K562 (cell line): Measurements from ENCODE around the gene SDK1. TPM values are rescaled to one million over a fixed set of nuclear protein-coding genes. Genes with fewer than 3 reads are reported as not detected.

Source experiments
- EHMT2 ChIP-seq: fragments of 450-650 bp; IDR thresholded peaks from 2 replicates; pipeline ENCODE4 v1.6.1; 2018; ENCODE audit warnings: antibody characterized with exemption
- ELF4 ChIP-seq: fragments of 450-650 bp; formaldehyde crosslinking; IDR thresholded peaks from 2 replicates; pipeline ENCODE4 v1.4.0; 2022; ENCODE audit warnings: missing genetic modification characterization
- FOXM1 ChIP-seq, 2 experiments: fragments of 450-650 bp in 1 of 2; sonication (generic) in 1 of 2; formaldehyde crosslinking in 1 of 2; IDR thresholded peaks; 2 replicates each; pipeline versions ENCODE4 v1.6.1 to v1.9.0; 2017 to 2022; ENCODE audit warnings: low read depth in 2 of 2, mild to moderate bottlenecking in 2 of 2, missing genetic modification reagents in 1 of 2, moderate library complexity in 1 of 2
- SMAD2 ChIP-seq: fragments of 150-350 bp; IDR thresholded peaks from 2 replicates; pipeline ENCODE4 v1.6.1; 2014; ENCODE audit warnings: low read depth, mild to moderate bottlenecking, low read length
- ZBTB2 ChIP-seq: fragments of 450-650 bp; IDR thresholded peaks from 2 replicates; pipeline ENCODE4 v1.6.1; 2016; ENCODE audit warnings: antibody characterized with exemption
- ZNF507 ChIP-seq: conservative IDR thresholded peaks from 2 replicates; pipeline ENCODE4 v1.6.1; 2017; ENCODE audit warnings: missing genetic modification characterization, missing compliant biosample characterization
- polyA plus RNA-seq, 8 experiments: library from polyadenylated mRNA; depleted of rRNA in 4 of 8; stranded (reverse) in 5 of 8; unstranded in 3 of 8; fragments of >200 nt; fragmentation: Nextera tagmentation in 2 of 8; fragmentation: Illumina TruSeq in 1 of 8; extraction: Ambion mirVana in 2 of 8; extraction: Trizol in 1 of 8; gene quantifications; 2 replicates each; pipeline versions ENCODE4 v1.2.1 to v1.2.3, GENCODE V29; 2011 to 2014; ENCODE audit warnings: inconsistent platforms in 1 of 8, missing spikeins in 1 of 8
- total RNA-seq, 7 experiments: library from RNA; depleted of rRNA in 6 of 7; stranded (reverse); fragments of >200 nt in 6 of 7; fragmentation: Illumina TruSeq in 2 of 7; extraction: Trizol in 2 of 7; gene quantifications; 2 replicates each; pipeline versions ENCODE4 v1.2.1 to v1.2.3, GENCODE V29; 2011 to 2021; ENCODE audit warnings: low replicate concordance in 1 of 7
- TF ChIP-seq, protein P1 (sequence below): sonication (generic); formaldehyde crosslinking; IDR thresholded peaks from 2 replicates; pipeline ENCODE4 v1.4.0; 2020; ENCODE audit warnings: mild to moderate bottlenecking, missing genetic modification reagents

SDK1 gene
- total and polyA plus RNA-seq, 9 of the 15 experiments (the other 6 are each of a cell fraction or from before 2014, with no cell fraction given), result 0.16 TPM; not detected in 8

GRCh38 chr7:3688842-3689241 is 387.8 kb downstream of the SDK1 start (continued):
- TF ChIP-seq, protein P1, sequence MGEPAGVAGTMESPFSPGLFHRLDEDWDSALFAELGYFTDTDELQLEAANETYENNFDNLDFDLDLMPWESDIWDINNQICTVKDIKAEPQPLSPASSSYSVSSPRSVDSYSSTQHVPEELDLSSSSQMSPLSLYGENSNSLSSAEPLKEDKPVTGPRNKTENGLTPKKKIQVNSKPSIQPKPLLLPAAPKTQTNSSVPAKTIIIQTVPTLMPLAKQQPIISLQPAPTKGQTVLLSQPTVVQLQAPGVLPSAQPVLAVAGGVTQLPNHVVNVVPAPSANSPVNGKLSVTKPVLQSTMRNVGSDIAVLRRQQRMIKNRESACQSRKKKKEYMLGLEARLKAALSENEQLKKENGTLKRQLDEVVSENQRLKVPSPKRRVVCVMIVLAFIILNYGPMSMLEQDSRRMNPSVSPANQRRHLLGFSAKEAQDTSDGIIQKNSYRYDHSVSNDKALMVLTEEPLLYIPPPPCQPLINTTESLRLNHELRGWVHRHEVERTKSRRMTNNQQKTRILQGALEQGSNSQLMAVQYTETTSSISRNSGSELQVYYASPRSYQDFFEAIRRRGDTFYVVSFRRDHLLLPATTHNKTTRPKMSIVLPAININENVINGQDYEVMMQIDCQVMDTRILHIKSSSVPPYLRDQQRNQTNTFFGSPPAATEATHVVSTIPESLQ (CRISPR knock-in tag), result no peak
- TF ChIP-seq SMAD2, result no peak
- TF ChIP-seq ELF4, result no peak
- TF ChIP-seq ZBTB2, result no peak
- TF ChIP-seq FOXM1 (IDR thresholded peaks at IDR 0.05; ENCODE audit: low read depth), result no peak
- no peak for TF ChIP-seq FOXM1 (CRISPR knock-in tag; IDR thresholded peaks at IDR 0.05; ENCODE audit: low read depth)
- no peak for TF ChIP-seq EHMT2
- TF ChIP-seq ZNF507 (tag), result no peak
